ENCODE results near the gene ZNF581. TPM values are rescaled to one million over a fixed set of nuclear protein-coding genes. Genes with fewer than 3 reads are reported as not detected.

ZNF581 gene
- polyA plus RNA-seq, 12 donors = 17.9 to 33.7 (median 21.9) TPM; not detected in 1

GRCh38 chr19:55691561-55692481 lies 48.4 kb downstream of the ZNF581 start:
- no peak for DNase-seq

- DNase-seq = no peak
These were observed 49.2 kb downstream of the ZNF581 start for GRCh38 chr19:55692681-55693081.

GRCh38 chr19:55693336-55693974 lies 50.0 kb downstream of the ZNF581 start:
- no peak for DNase-seq

- DNase-seq = no peak
These were observed 50.8 kb downstream of the ZNF581 start for GRCh38 chr19:55694241-55694655.

- no peak for DNase-seq
These were observed 51.4 kb downstream of the ZNF581 start for GRCh38 chr19:55694656-55695491.

Other genes starting within 250 kb of the ZNF581 start
- 100 to 1,000 TPM in 1 of 12 donors, 10 to 100 TPM in 10, not detected in 1; 19.2 to 108 (median 30.4) TPM for gene UBE2S, start 235.9 kb upstream of the ZNF581 start, polyA plus RNA-seq (ENCODE audit: insufficient read length in 12 of 12)
- 1 to 10 TPM in 1 of 12 donors, under 1 TPM in 9, not detected in 2; 0.07 to 1.1 (median 0.17) TPM for gene SHISA7, start 200.3 kb upstream of the ZNF581 start, polyA plus RNA-seq (ENCODE audit: insufficient read length in 12 of 12)
- gene ISOC2, start 182.0 kb upstream of the ZNF581 start, polyA plus RNA-seq (ENCODE audit: insufficient read length in 12 of 12) = 10 to 100 TPM in 11 of 12 donors, not detected in 1; 24.3 to 68.0 (median 27.9) TPM
- gene C19orf85, start 178.9 kb upstream of the ZNF581 start, polyA plus RNA-seq (ENCODE audit: insufficient read length in 12 of 12) = not detected
- gene ZNF628, start 167.0 kb upstream of the ZNF581 start, polyA plus RNA-seq (ENCODE audit: insufficient read length in 12 of 12) = 10 to 100 TPM in 1 of 12 donors, 1 to 10 TPM in 10, not detected in 1; 1.5 to 11.6 (median 2.4) TPM
- 100 to 1,000 TPM in 1 of 12 donors, 10 to 100 TPM in 11; 15.8 to 381 (median 24.4) TPM for gene NAT14, start 158.5 kb upstream of the ZNF581 start, polyA plus RNA-seq (ENCODE audit: insufficient read length in 12 of 12)
- 10 to 100 TPM in 11 of 12 donors, not detected in 1; 12.2 to 37.5 (median 19.3) TPM for gene SSC5D, start 155.2 kb upstream of the ZNF581 start, polyA plus RNA-seq (ENCODE audit: insufficient read length in 12 of 12)
- gene SBK2, start 106.5 kb upstream of the ZNF581 start, polyA plus RNA-seq (ENCODE audit: insufficient read length in 12 of 12) = 10 to 100 TPM in 1 of 12 donors, 1 to 10 TPM in 10, not detected in 1; 1.1 to 18.7 (median 3.2) TPM
- gene SBK3, start 98.1 kb upstream of the ZNF581 start, polyA plus RNA-seq (ENCODE audit: insufficient read length in 12 of 12) = under 1 TPM in 3 of 12 donors, not detected in 9; 0.12 to 0.46 (median 0.18) TPM
- gene ZNF579, start 62.8 kb upstream of the ZNF581 start, polyA plus RNA-seq (ENCODE audit: insufficient read length in 12 of 12) = 10 to 100 TPM in 7 of 12 donors, 1 to 10 TPM in 4, not detected in 1; 7.3 to 26.0 (median 10.5) TPM
- 10 to 100 TPM in 9 of 12 donors, 1 to 10 TPM in 2, not detected in 1; 9.2 to 16.3 (median 11.0) TPM for gene FIZ1, start 44.1 kb upstream of the ZNF581 start, polyA plus RNA-seq (ENCODE audit: insufficient read length in 12 of 12)
- 10 to 100 TPM in 1 of 12 donors, 1 to 10 TPM in 9, not detected in 2; 4.2 to 11.2 (median 6.4) TPM for gene ZNF524, start 43.4 kb upstream of the ZNF581 start, polyA plus RNA-seq (ENCODE audit: insufficient read length in 12 of 12)
- 10 to 100 TPM in 1 of 12 donors, 1 to 10 TPM in 10, not detected in 1; 4.5 to 11.0 (median 5.5) TPM for gene ZNF865, start 38.0 kb upstream of the ZNF581 start, polyA plus RNA-seq (ENCODE audit: insufficient read length in 12 of 12)
- 10 to 100 TPM in 2 of 12 donors, 1 to 10 TPM in 9, not detected in 1; 5.6 to 14.3 (median 6.5) TPM for gene ZNF784, start 19.1 kb upstream of the ZNF581 start, polyA plus RNA-seq (ENCODE audit: insufficient read length in 12 of 12)
- gene ZNF580, start 2.6 kb upstream of the ZNF581 start, polyA plus RNA-seq (ENCODE audit: insufficient read length in 12 of 12) = 10 to 100 TPM in 11 of 12 donors, not detected in 1; 14.0 to 42.9 (median 18.9) TPM
- 10 to 100 TPM in 11 of 12 donors, not detected in 1; 10.1 to 17.1 (median 11.7) TPM for gene CCDC106, start 4.6 kb downstream of the ZNF581 start, polyA plus RNA-seq (ENCODE audit: insufficient read length in 12 of 12)
- gene U2AF2, start 11.4 kb downstream of the ZNF581 start, polyA plus RNA-seq (ENCODE audit: insufficient read length in 12 of 12) = 100 to 1,000 TPM in 8 of 12 donors, 10 to 100 TPM in 3, not detected in 1; 80.0 to 151 (median 109) TPM
- gene EPN1, start 31.6 kb downstream of the ZNF581 start, polyA plus RNA-seq (ENCODE audit: insufficient read length in 12 of 12) = 100 to 1,000 TPM in 2 of 12 donors, 10 to 100 TPM in 9, not detected in 1; 44.1 to 113 (median 68.9) TPM
- not detected for gene NLRP9, start 94.8 kb downstream of the ZNF581 start, polyA plus RNA-seq (ENCODE audit: insufficient read length in 12 of 12)
- 1 to 10 TPM in 2 of 12 donors, under 1 TPM in 4, not detected in 6; 0.50 to 1.4 (median 0.66) TPM for gene RFPL4A, start 115.4 kb downstream of the ZNF581 start, polyA plus RNA-seq (ENCODE audit: insufficient read length in 12 of 12)
- 1 to 10 TPM in 3 of 12 donors, under 1 TPM in 2, not detected in 7; 0.41 to 1.5 (median 1.3) TPM for gene RFPL4AL1, start 125.5 kb downstream of the ZNF581 start, polyA plus RNA-seq (ENCODE audit: insufficient read length in 12 of 12)
- under 1 TPM in 1 of 12 donors, not detected in 11; 0.05 TPM for gene NLRP11, start 188.3 kb downstream of the ZNF581 start, polyA plus RNA-seq (ENCODE audit: insufficient read length in 12 of 12)
- not detected for gene NLRP4, start 192.9 kb downstream of the ZNF581 start, polyA plus RNA-seq (ENCODE audit: insufficient read length in 12 of 12)